ENCODE results near the gene DCLRE1B. TPM values are rescaled to one million over a fixed set of nuclear protein-coding genes. Genes with fewer than 3 reads are reported as not detected.

The DCLRE1B gene
- total RNA-seq, 2 donors from 2014 or later, result 12.6 to 22.0 TPM

GRCh38 chr1:113872219-113872935 is 32.7 kb upstream of the DCLRE1B start:
- Mint-ChIP-seq H3K9me3 (no peaks in the 10 kb centered on the region), H3K27ac (peak overlapping the region; percentile 98), H3K27me3 (no peaks in the 10 kb centered on the region), H3K4me3 (peak overlapping the region; percentile 93), H3K36me3 (no peaks in the 10 kb centered on the region), H3K4me1 (ENCODE audit: low read depth in 2 of 2) (peaks cover 69 to 85% of the 10 kb centered on the region in 2 donors)
- ATAC-seq (peak; percentile 47 to 67), DNase-seq (ENCODE audit: low spot score) (no peak)

GRCh38 chr1:113874012-113874879 is 30.9 kb upstream of the DCLRE1B start:
- ATAC-seq, result peak; percentile 61 to 63
- no peaks in the 10 kb centered on the region for H3K9me3 Mint-ChIP-seq
- H3K27ac Mint-ChIP-seq, result peak overlapping the region; percentile 84 to 89
- no peaks in the 10 kb centered on the region for H3K27me3 Mint-ChIP-seq
- H3K4me3 Mint-ChIP-seq, result peak overlapping the region; percentile 78
- H3K36me3 Mint-ChIP-seq, result no peaks in the 10 kb centered on the region
- peaks cover 63 to 84% of the 10 kb centered on the region in 2 donors for H3K4me1 Mint-ChIP-seq (ENCODE audit: low read depth in 2 of 2)
- no peak for DNase-seq (ENCODE audit: low spot score)

GRCh38 chr1:113875714-113876113 is 29.4 kb upstream of the DCLRE1B start:
- H3K4me1 Mint-ChIP-seq (ENCODE audit: low read depth in 2 of 2), result peaks cover 64 to 84% of the 10 kb centered on the region in 2 donors
- H3K4me3 Mint-ChIP-seq, result peak overlapping the region; percentile 78
- no peaks in the 10 kb centered on the region for H3K36me3 Mint-ChIP-seq
- no peak for DNase-seq (ENCODE audit: low spot score)
- H3K27me3 Mint-ChIP-seq, result no peaks in the 10 kb centered on the region
- H3K27ac Mint-ChIP-seq, result peak overlapping the region; percentile 84 to 89
- no peak for ATAC-seq
- no peaks in the 10 kb centered on the region for H3K9me3 Mint-ChIP-seq

- H3K4me3 Mint-ChIP-seq, result peak overlapping the region; percentile 78
- ATAC-seq (no peak), DNase-seq (ENCODE audit: low spot score) (no peak)
- peak overlapping the region; percentile 84 to 89 for H3K27ac Mint-ChIP-seq
- H3K9me3 Mint-ChIP-seq, result no peaks in the 10 kb centered on the region
- H3K27me3 Mint-ChIP-seq, result no peaks in the 10 kb centered on the region
- H3K4me1 Mint-ChIP-seq (ENCODE audit: low read depth in 2 of 2), result peaks cover 68 to 87% of the 10 kb centered on the region in 2 donors
- no peaks in the 10 kb centered on the region for H3K36me3 Mint-ChIP-seq
Measured at GRCh38 chr1:113876176-113876575, 28.9 kb upstream of the DCLRE1B start.

GRCh38 chr1:113879739-113880038 is 25.4 kb upstream of the DCLRE1B start:
- no peak for DNase-seq (ENCODE audit: low spot score)
- H3K27ac Mint-ChIP-seq, result peak overlapping the region; percentile 87 to 98
- no peaks in the 10 kb centered on the region for H3K27me3 Mint-ChIP-seq
- peaks cover 44 to 59% of the 10 kb centered on the region in 2 donors for H3K4me1 Mint-ChIP-seq (ENCODE audit: low read depth in 2 of 2)
- no peak for ATAC-seq
- no peak overlapping the region for H3K4me3 Mint-ChIP-seq
- H3K9me3 Mint-ChIP-seq, result no peaks in the 10 kb centered on the region
- H3K36me3 Mint-ChIP-seq, result no peaks in the 10 kb centered on the region

- Mint-ChIP-seq H3K27me3 (no peaks in the 10 kb centered on the region), H3K4me1 (ENCODE audit: low read depth in 2 of 2) (peaks cover 33 to 45% of the 10 kb centered on the region in 2 donors), H3K36me3 (no peaks in the 10 kb centered on the region), H3K27ac (peak overlapping the region; percentile 87 to 98), H3K9me3 (no peaks in the 10 kb centered on the region), H3K4me3 (no peak overlapping the region)
- DNase-seq (ENCODE audit: low spot score) (no peak), ATAC-seq (no peak)
Measured at GRCh38 chr1:113881661-113882060, 23.5 kb upstream of the DCLRE1B start.

- Mint-ChIP-seq H3K27ac (peak overlapping the region in 1 of 2 donors; percentile 33), H3K27me3 (no peaks in the 10 kb centered on the region), H3K4me3 (no peak overlapping the region), H3K9me3 (no peaks in the 10 kb centered on the region), H3K4me1 (ENCODE audit: low read depth in 2 of 2) (peaks cover 6 to 8% of the 10 kb centered on the region in 2 donors), H3K36me3 (no peaks in the 10 kb centered on the region)
- no peak for ATAC-seq
- DNase-seq (ENCODE audit: low spot score), result no peak
Measured at GRCh38 chr1:113886417-113887401, 18.4 kb upstream of the DCLRE1B start.

- Mint-ChIP-seq H3K27ac (peak within 1 kb of the TSS in 1 of 2 donors; percentile 33), H3K27me3 (no peaks in the 10 kb centered on the region), H3K9me3 (no peaks in the 10 kb centered on the region), H3K4me3 (no peak within 1 kb of the TSS), H3K36me3 (no peaks in the 10 kb centered on the region), H3K4me1 (ENCODE audit: low read depth in 2 of 2) (peaks cover 6 to 7% of the 10 kb centered on the region in 2 donors)
- ATAC-seq (no peak), DNase-seq (ENCODE audit: low spot score) (no peak)
Measured at GRCh38 chr1:113887402-113888175, 17.5 kb upstream of the DCLRE1B start, which contains the start of gene BCL2L15. Gene BCL2L15 (minus strand): TSS chr1:113887581. CDS start chr1:113887375, 206 bp downstream.

GRCh38 chr1:113890816-113891215 is 14.3 kb upstream of the DCLRE1B start:
- no peak overlapping the region for H3K4me3 Mint-ChIP-seq

GRCh38 chr1:113891631-113892220 is 13.4 kb upstream of the DCLRE1B start:
- Mint-ChIP-seq H3K27me3 (no peaks in the 10 kb centered on the region), H3K36me3 (peaks cover 8% of the 10 kb centered on the region), H3K4me1 (ENCODE audit: low read depth in 2 of 2) (peaks cover 6 to 11% of the 10 kb centered on the region in 2 donors), H3K9me3 (no peaks in the 10 kb centered on the region), H3K27ac (peak overlapping the region in 1 of 2 donors; percentile 62), H3K4me3 (no peak overlapping the region)
- ATAC-seq (no peak), DNase-seq (ENCODE audit: low spot score) (no peak)

More at GRCh38 chr1:113890816-113891215, 14.3 kb upstream of the DCLRE1B start:
- peaks cover 4% of the 10 kb centered on the region for H3K36me3 Mint-ChIP-seq
- H3K4me1 Mint-ChIP-seq (ENCODE audit: low read depth in 2 of 2), result peaks cover 6 to 14% of the 10 kb centered on the region in 2 donors
- no peaks in the 10 kb centered on the region for H3K27me3 Mint-ChIP-seq
- ATAC-seq, result no peak
- H3K9me3 Mint-ChIP-seq, result no peaks in the 10 kb centered on the region
- no peak for DNase-seq (ENCODE audit: low spot score)
- H3K27ac Mint-ChIP-seq, result peak overlapping the region in 1 of 2 donors; percentile 64

- ATAC-seq (no peak), DNase-seq (ENCODE audit: low spot score) (no peak)
- Mint-ChIP-seq H3K4me3 (no peak overlapping the region), H3K9me3 (no peaks in the 10 kb centered on the region), H3K27ac (peak overlapping the region in 1 of 2 donors; percentile 4), H3K4me1 (ENCODE audit: low read depth in 2 of 2) (peaks cover 14 to 15% of the 10 kb centered on the region in 2 donors), H3K36me3 (peaks cover 16% of the 10 kb centered on the region), H3K27me3 (no peaks in the 10 kb centered on the region)
Measured at GRCh38 chr1:113893267-113893666, 11.9 kb upstream of the DCLRE1B start.

- Mint-ChIP-seq H3K27ac (no peak overlapping the region), H3K36me3 (peaks cover 32% of the 10 kb centered on the region)
Measured at GRCh38 chr1:113895098-113895497, 10.0 kb upstream of the DCLRE1B start.

More at GRCh38 chr1:113895098-113895497, 10.0 kb upstream of the DCLRE1B start:
- H3K27me3 Mint-ChIP-seq, result no peaks in the 10 kb centered on the region
- no peaks in the 10 kb centered on the region for H3K9me3 Mint-ChIP-seq
- no peak for DNase-seq (ENCODE audit: low spot score)
- peaks cover 25 to 32% of the 10 kb centered on the region in 2 donors for H3K4me1 Mint-ChIP-seq (ENCODE audit: low read depth in 2 of 2)
- no peak for ATAC-seq
- no peak overlapping the region for H3K4me3 Mint-ChIP-seq

All from natural killer cell treated with Interleukin-12 subunit alpha and Interleukin-12 subunit beta and Interleukin-15 and Interleukin-18, amount 100 ng/mL, for 72 hours (primary cell).